Left lung (tissue), 10 donors: ENCODE data around the gene EPO. TPM values are rescaled to one million over a fixed set of nuclear protein-coding genes. Genes with fewer than 3 reads are reported as not detected.

Experiments
- ATAC-seq: fragments of 200-7000 bp; cut with Tn5 transposase; one replicate; pipeline ENCODE4 v1.9.1; 2020; ENCODE audit warnings: moderate library complexity
- DNase-seq, 4 donors: peaks; one replicate each; pipeline ENCODE4 v3.0.0-alpha.2; 2013 to 2020
- H3K27ac ChIP-seq, 2 donors: fragments of 200-600 bp; sonication (generic) in 1 of 2; one replicate each; pipeline versions ENCODE4 v1.5.0 to v1.8.0; 2020 to 2021
- H3K27me3 ChIP-seq, 2 donors: fragments of 200-600 bp; sonication (generic) in 1 of 2; one replicate each; pipeline versions ENCODE4 v1.5.0 to v1.8.0; 2020 to 2021
- H3K36me3 ChIP-seq, 2 donors: fragments of 200-600 bp; sonication (generic) in 1 of 2; one replicate each; pipeline versions ENCODE4 v1.5.0 to v1.8.0; 2020 to 2021
- H3K4me1 ChIP-seq, 2 donors: fragments of 200-600 bp; one replicate each; pipeline ENCODE4 v1.8.0; 2021
- H3K4me3 ChIP-seq, 2 donors: fragments of 200-600 bp; sonication (generic) in 1 of 2; one replicate each; pipeline versions ENCODE4 v1.5.0 to v1.8.0; 2020 to 2021; ENCODE audit warnings: mild to moderate bottlenecking in 1 of 2
- H3K9me3 ChIP-seq, 2 donors: fragments of 200-600 bp; sonication (generic) in 1 of 2; one replicate each; pipeline versions ENCODE4 v1.5.0 to v1.8.0; 2020 to 2021
- CTCF ChIP-seq, 2 donors: fragments of 200-600 bp; sonication (generic) in 1 of 2; IDR thresholded peaks; one replicate each; pipeline versions ENCODE4 v1.5.0 to v1.8.0; 2021; ENCODE audit warnings: antibody characterized with exemption in 2 of 2
- intact Hi-C, 2 donors: fragments of 100-400 bp; cut with DNase I; formaldehyde crosslinking; loops; one replicate each; pipeline versions ENCODE4 v1.11.2 to v1.14.2; 2022
- polyA plus RNA-seq, 6 donors: library from polyadenylated mRNA; unstranded; fragments of 120-200 nt; gene quantifications; one replicate each; pipeline ENCODE4 v1.2.1, GENCODE V29; 2013; ENCODE audit not compliant: insufficient read length in 6 of 6
- total RNA-seq, 2 donors: library from RNA; stranded (reverse); fragmentation: NEBNext Ultra II Directional; extraction: Animal tissue kit (Norgen Biotek cat#: 25700); gene quantifications; one replicate each; pipeline ENCODE4 v1.2.1, GENCODE V29; 2021
- donor health status: DM: no; HTN: yes; CAD: no.
- donor health status: DM: no; HTN: no; CAD: no.

The EPO gene
- total and polyA plus RNA-seq, 8 donors: 0.20 to 0.34 (median 0.28) TPM; not detected in 5

GRCh38 chr7:100674411-100675104 is 45.7 kb upstream of the EPO start:
- Histone ChIP-seq H3K4me1 (peaks cover 5 to 45% of the 10 kb centered on the region in 2 donors), H3K27me3 (no peaks in the 10 kb centered on the region), H3K27ac (peak overlapping the region; percentile 96 to 98), H3K4me3 (peak overlapping the region; percentile 91 to 95), H3K9me3 (no peaks in the 10 kb centered on the region), H3K36me3 (peaks cover 0 to 34% of the 10 kb centered on the region in 2 donors)
- ATAC-seq (no peak), DNase-seq (no peak)
- intact Hi-C loops: no loop called here
- no peak for TF ChIP-seq CTCF (IDR thresholded peaks at IDR 0.05)

GRCh38 chr7:100675105-100675451 is 45.2 kb upstream of the EPO start:
- no peaks in the 10 kb centered on the region for H3K27me3 ChIP-seq
- peaks cover 5 to 50% of the 10 kb centered on the region in 2 donors for H3K4me1 ChIP-seq
- no peaks in the 10 kb centered on the region for H3K9me3 ChIP-seq
- TF ChIP-seq CTCF (IDR thresholded peaks at IDR 0.05): no peak
- peak in 1 of 4 donors; percentile 90 for DNase-seq
- peak overlapping the region; percentile 91 to 95 for H3K4me3 ChIP-seq
- H3K27ac ChIP-seq: peak overlapping the region; percentile 96 to 98
- ATAC-seq: no peak
- intact Hi-C loops: no loop called here
- peaks cover 0 to 39% of the 10 kb centered on the region in 2 donors for H3K36me3 ChIP-seq

- Histone ChIP-seq H3K27me3 (no peaks in the 10 kb centered on the region), H3K36me3 (peaks cover 0 to 46% of the 10 kb centered on the region in 2 donors), H3K4me1 (peaks cover 5 to 56% of the 10 kb centered on the region in 2 donors), H3K27ac (peak overlapping the region; percentile 96 to 98), H3K9me3 (no peaks in the 10 kb centered on the region), H3K4me3 (peak overlapping the region; percentile 91 to 95)
- DNase-seq (peak; percentile 55 to 96 (median 87)), ATAC-seq (peak; percentile 31)
- TF ChIP-seq CTCF (IDR thresholded peaks at IDR 0.05): no peak
- intact Hi-C loops: no loop called here
These were observed 44.5 kb upstream of the EPO start for GRCh38 chr7:100675581-100676350.

GRCh38 chr7:100676501-100677306 is 43.6 kb upstream of the EPO start:
- Histone ChIP-seq H3K36me3 (peaks cover 0 to 55% of the 10 kb centered on the region in 2 donors), H3K4me1 (peaks cover 5 to 57% of the 10 kb centered on the region in 2 donors), H3K27me3 (no peaks in the 10 kb centered on the region), H3K4me3 (peak overlapping the region in 1 of 2 donors; percentile 95), H3K27ac (peak overlapping the region; percentile 96 to 98), H3K9me3 (no peaks in the 10 kb centered on the region)
- no peak for ATAC-seq
- DNase-seq: no peak
- intact Hi-C loops: no loop called here
- TF ChIP-seq CTCF (IDR thresholded peaks at IDR 0.05): no peak
